Measurements from ENCODE around the gene ARHGEF37.
"Not testable (repeated sequence)": the region's sequence is repeated elsewhere in the genome, so short reads cannot be mapped to it uniquely, and the experiment has no call there.

The ARHGEF37 gene

GRCh38 chr5:149651686-149652085 is 70.4 kb downstream of the ARHGEF37 start:
- no peak for DNase-seq

- no peak for DNase-seq
Measured at GRCh38 chr5:149652697-149653096, 71.4 kb downstream of the ARHGEF37 start.

GRCh38 chr5:149654231-149654630 is 72.9 kb downstream of the ARHGEF37 start:
- DNase-seq = no peak

GRCh38 chr5:149654883-149655505 is 73.7 kb downstream of the ARHGEF37 start:
- DNase-seq = no peak

GRCh38 chr5:149656576-149657182 is 75.4 kb downstream of the ARHGEF37 start:
- no peak for DNase-seq

- no peak for DNase-seq
Measured at GRCh38 chr5:149657324-149657723, 76.0 kb downstream of the ARHGEF37 start.

GRCh38 chr5:149658299-149658698 is 77.0 kb downstream of the ARHGEF37 start:
- no peak for DNase-seq

GRCh38 chr5:149664083-149664482 is 82.8 kb downstream of the ARHGEF37 start:
- no peak for DNase-seq

- no peak for DNase-seq
Measured at GRCh38 chr5:149664666-149665415, 83.5 kb downstream of the ARHGEF37 start.

GRCh38 chr5:149665416-149666175 is 84.3 kb downstream of the ARHGEF37 start:
- no peak for DNase-seq

GRCh38 chr5:149666212-149666852 is 85.0 kb downstream of the ARHGEF37 start:
- DNase-seq = no peak

GRCh38 chr5:149667084-149667828 is 86.0 kb downstream of the ARHGEF37 start:
- no peak for DNase-seq

- no peak for DNase-seq
Measured at GRCh38 chr5:149667829-149668330, 86.6 kb downstream of the ARHGEF37 start.

- not testable (repeated sequence) for DNase-seq
Measured at GRCh38 chr5:149669273-149669672, 88.0 kb downstream of the ARHGEF37 start.

- DNase-seq = no peak
Measured at GRCh38 chr5:149671544-149671943, 90.2 kb downstream of the ARHGEF37 start.

- DNase-seq = no peak
Measured at GRCh38 chr5:149672701-149673476, 91.6 kb downstream of the ARHGEF37 start.

GRCh38 chr5:149674686-149675085 is 93.4 kb downstream of the ARHGEF37 start:
- no peak for DNase-seq

GRCh38 chr5:149675610-149676201 is 94.4 kb downstream of the ARHGEF37 start:
- no peak for DNase-seq

- DNase-seq = no peak
Measured at GRCh38 chr5:149677731-149678130, 96.4 kb downstream of the ARHGEF37 start.

All from right hindlimb (tissue), 1 donor.